Activated naive CD8-positive, alpha-beta T cell treated with anti-CD3 and anti-CD28 coated beads, Interleukin-2, amount 50 U/mL, for 24 hours (primary cell): ENCODE measurements around the gene ZNF429.

Source experiments
- ATAC-seq: fragments of 150-1000 bp; cut with Tn5 transposase; one replicate; pipeline ENCODE4 v1.10.0; 2021
- DNase-seq: peaks from one replicate; pipeline ENCODE4 v3.0.0; 2021
- H3K27ac Mint-ChIP-seq: one replicate; pipeline ENCODE4 v1.8.0; 2021; ENCODE audit warnings: mild to moderate bottlenecking, mixed read lengths
- H3K27me3 Mint-ChIP-seq: one replicate; pipeline ENCODE4 v1.8.0; 2021; ENCODE audit warnings: mixed read lengths
- H3K36me3 Mint-ChIP-seq: one replicate; pipeline ENCODE4 v1.8.0; 2021; ENCODE audit warnings: low read depth, mixed read lengths
- H3K4me1 Mint-ChIP-seq: one replicate; pipeline ENCODE4 v1.8.0; 2021; ENCODE audit warnings: mixed read lengths
- H3K4me3 Mint-ChIP-seq: one replicate; pipeline ENCODE4 v1.8.0; 2021; ENCODE audit warnings: mild to moderate bottlenecking, moderate library complexity, mixed read lengths
- H3K9me3 Mint-ChIP-seq: one replicate; pipeline ENCODE4 v1.8.0; 2021; ENCODE audit warnings: mixed read lengths

Gene ZNF429

DNA sequence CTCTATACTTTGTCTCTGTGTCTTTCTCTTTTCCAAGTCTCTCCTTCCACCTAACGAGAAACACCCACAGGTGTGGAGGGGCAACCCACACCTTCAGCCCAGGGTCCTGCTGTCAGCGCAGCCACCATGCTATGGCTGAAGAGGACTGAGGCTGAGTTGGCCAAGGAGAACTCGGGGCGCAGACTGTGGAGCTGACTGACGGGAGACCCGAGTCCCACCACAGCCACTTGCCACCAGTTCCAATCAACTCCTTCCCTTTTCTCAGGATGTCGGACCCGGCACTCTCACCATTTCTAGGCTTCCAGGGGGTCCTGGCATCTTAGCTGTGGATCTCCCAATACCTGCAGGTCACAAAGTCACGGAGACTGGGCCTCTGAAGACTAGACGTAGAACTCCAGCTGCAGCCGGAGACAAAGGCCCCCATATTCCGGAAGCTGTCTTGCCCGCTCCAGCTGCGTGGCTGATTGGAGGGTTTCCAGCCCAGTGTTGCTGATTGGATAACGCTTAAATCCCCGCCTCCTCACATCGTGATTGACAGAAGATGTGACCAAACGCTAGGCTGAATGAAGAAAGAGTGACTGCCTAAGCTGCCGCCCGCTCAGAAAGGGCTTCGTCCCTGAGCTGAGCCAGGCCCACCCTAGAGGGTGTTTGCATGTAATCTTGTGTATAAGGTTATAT lies 63.6 kb downstream of the ZNF429 start:
- Mint-ChIP-seq H3K9me3 (peaks cover 45% of the 10 kb centered on the region), H3K4me3 (peak overlapping the region; percentile 90), H3K4me1 (peaks cover 12% of the 10 kb centered on the region), H3K27me3 (no peaks in the 10 kb centered on the region), H3K36me3 (peaks cover 14% of the 10 kb centered on the region), H3K27ac (peak overlapping the region; percentile 88)
- peak; percentile 59 for DNase-seq
- ATAC-seq = peak; percentile 96

DNA sequence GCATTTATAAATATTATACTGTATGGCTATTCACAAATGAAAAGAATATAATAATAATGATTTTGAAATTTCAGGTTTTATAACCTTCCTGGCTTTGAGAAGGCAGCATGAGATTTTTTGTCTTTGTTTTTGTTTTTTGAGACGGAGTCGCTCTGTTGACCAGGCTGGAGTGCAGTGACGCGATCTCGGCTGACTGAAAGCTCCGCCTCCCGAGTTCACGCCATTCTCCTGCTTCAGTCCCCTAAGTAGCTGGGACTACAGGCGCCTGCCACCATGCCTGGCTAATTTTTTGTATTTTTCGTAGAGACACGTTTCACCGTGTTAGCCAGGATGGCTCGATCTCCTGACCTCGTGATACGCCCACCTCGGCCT lies 64.1 kb downstream of the ZNF429 start:
- DNase-seq = peak; percentile 16
- Mint-ChIP-seq H3K4me3 (peak overlapping the region; percentile 90), H3K27me3 (no peaks in the 10 kb centered on the region), H3K27ac (peak overlapping the region; percentile 88), H3K9me3 (peaks cover 49% of the 10 kb centered on the region), H3K4me1 (peaks cover 12% of the 10 kb centered on the region), H3K36me3 (peaks cover 12% of the 10 kb centered on the region)
- peak; percentile 31 for ATAC-seq

DNA sequence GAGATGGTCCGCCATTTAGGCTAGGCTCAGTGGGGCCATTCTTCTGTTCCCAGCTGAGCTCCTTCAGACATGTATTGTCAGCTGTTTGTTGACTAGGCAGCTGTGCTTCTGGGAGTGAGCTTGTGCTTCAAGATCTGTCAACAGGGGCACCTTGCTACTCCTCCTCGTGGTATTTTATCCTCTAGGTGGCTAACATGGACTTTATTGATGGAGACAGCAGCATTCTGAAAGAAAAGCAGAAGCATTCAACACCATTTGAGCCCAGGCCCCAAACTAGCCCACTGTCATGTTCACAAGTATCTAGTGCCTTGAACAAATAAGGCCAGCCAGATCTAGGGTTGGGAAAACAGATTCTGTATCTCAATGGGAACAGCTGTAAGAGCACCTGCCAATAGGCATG lies 65.9 kb downstream of the ZNF429 start:
- no peak overlapping the region for H3K27ac Mint-ChIP-seq
- H3K9me3 Mint-ChIP-seq = peaks cover 61% of the 10 kb centered on the region
- H3K4me1 Mint-ChIP-seq = peaks cover 8% of the 10 kb centered on the region
- no peaks in the 10 kb centered on the region for H3K27me3 Mint-ChIP-seq
- ATAC-seq (no peak), DNase-seq (no peak)
- peaks cover 13% of the 10 kb centered on the region for H3K36me3 Mint-ChIP-seq
- H3K4me3 Mint-ChIP-seq = no peak overlapping the region

DNA sequence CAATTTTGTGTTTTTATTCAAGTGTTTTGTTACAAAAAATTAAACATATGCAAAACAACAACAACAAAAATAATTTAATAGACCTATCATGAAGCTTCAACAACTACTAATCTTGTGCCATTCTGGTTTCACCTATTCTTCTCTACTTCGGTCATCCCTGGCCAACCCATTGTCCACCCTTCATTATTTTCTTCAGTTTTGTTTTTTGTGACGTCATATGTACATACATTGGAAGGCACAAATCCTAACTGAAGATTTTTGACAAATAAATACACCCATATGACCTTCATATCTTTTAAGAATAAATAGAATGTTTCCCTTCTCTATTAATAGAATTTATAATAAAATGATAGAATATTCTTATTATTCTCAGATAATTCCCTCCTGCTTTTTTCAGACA lies 69.2 kb downstream of the ZNF429 start:
- H3K9me3 Mint-ChIP-seq = peaks cover 59% of the 10 kb centered on the region
- H3K36me3 Mint-ChIP-seq = peaks cover 13% of the 10 kb centered on the region
- H3K4me3 Mint-ChIP-seq = no peak overlapping the region

DNA sequence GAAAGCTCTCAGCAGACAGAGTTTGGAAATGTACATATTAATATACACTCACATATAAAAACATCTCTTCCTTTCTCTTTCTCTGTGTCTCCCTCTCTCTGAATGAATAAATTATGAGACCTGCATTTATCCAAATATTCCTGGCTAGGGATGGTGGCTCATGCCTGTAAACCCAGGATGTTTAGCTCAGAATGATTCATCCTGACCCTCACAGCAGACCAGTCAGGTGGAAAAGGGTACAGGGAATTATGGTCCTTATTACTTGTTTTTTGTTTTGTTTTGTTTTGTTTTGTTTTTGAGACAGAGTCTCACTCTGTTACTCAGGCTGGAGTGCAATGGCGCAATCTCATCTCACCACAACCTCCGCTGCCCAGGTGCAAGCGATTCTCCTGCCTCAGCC lies 71.1 kb downstream of the ZNF429 start:
- H3K4me3 Mint-ChIP-seq = no peak overlapping the region
- DNase-seq (no peak), ATAC-seq (no peak)
- no peak overlapping the region for H3K27ac Mint-ChIP-seq
- peaks cover 59% of the 10 kb centered on the region for H3K9me3 Mint-ChIP-seq
- H3K27me3 Mint-ChIP-seq = no peaks in the 10 kb centered on the region
- peaks cover 9% of the 10 kb centered on the region for H3K4me1 Mint-ChIP-seq
- H3K36me3 Mint-ChIP-seq = peaks cover 11% of the 10 kb centered on the region

More for the DNA sequence above, 69.2 kb downstream of the ZNF429 start:
- DNase-seq = no peak
- Mint-ChIP-seq H3K4me1 (peaks cover 3% of the 10 kb centered on the region), H3K27ac (no peak overlapping the region), H3K27me3 (no peaks in the 10 kb centered on the region)
- ATAC-seq = no peak

DNA sequence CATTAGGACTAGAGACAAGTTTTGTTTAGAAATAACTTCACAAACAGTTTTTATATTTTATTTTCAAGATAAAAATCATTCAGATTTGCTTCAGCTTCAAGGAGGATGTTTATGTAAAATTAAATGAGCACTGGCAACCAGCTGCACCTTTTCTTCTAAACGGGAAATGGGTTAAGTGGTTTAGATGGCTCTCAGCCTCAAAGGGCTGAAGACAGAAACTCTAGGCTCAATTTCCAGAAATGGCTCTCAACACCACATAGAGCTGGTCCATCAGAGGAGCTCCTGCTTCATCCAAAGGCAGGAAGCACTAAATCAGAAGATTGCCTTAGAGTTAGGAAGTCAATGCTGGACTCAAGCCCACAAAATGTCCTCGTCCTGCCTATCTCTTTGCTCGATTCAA lies 74.7 kb downstream of the ZNF429 start:
- ATAC-seq = no peak
- H3K27ac Mint-ChIP-seq = no peak overlapping the region
- no peak overlapping the region for H3K4me3 Mint-ChIP-seq
- H3K9me3 Mint-ChIP-seq = peaks cover 45% of the 10 kb centered on the region
- H3K27me3 Mint-ChIP-seq = peaks cover 2% of the 10 kb centered on the region
- peaks cover 13% of the 10 kb centered on the region for H3K4me1 Mint-ChIP-seq
- no peak for DNase-seq
- peaks cover 17% of the 10 kb centered on the region for H3K36me3 Mint-ChIP-seq

DNA sequence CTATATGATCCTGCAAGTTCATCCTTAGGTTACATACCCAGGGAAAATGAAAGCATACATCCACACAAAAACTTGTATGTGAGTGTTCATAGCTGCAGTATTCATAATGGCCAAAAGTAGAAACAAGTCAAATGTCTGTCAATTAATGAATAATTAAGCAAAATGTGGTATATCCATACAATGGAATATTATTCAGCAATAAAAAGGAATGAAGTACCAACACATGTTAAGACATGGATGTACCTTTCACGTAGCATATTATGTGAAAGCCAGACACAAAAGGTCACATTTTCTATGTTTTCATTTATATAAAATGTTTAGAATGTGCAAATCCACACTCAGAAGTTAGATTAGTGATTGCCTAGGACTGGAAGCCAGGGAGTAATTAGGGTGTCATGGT lies 75.4 kb downstream of the ZNF429 start:
- H3K27ac Mint-ChIP-seq = no peak overlapping the region
- no peak for ATAC-seq

DNA sequence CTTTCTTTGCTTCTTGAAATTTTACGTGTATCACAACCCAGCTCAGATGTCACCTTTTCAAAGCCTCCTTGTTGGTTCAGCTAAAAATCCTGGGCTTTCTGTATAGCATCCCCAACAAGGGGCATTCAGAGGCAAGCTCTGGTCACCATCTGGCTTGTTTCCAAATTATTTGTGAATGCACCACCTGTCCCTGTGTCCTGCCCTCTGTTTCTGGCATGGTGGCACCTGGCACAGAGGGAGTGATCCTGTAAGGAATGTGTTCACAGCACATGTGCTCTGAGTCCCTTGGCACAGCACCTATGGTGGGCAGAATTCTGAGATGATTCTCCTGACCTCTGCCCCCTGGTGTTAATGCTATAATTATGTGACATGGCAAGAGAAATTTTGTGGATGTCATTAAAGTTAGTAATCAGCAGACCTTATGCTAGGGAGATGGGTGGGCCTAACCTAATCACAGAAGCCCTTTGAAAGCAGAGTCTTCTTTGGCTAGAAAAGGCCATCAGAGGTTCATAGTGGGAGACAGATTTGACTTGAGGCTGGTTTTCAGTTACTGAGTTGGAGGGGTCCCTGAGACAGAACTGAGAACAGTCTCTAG lies 76.3 kb downstream of the ZNF429 start:
- Mint-ChIP-seq H3K4me1 (peaks cover 13% of the 10 kb centered on the region), H3K27ac (no peak overlapping the region), H3K36me3 (peaks cover 14% of the 10 kb centered on the region), H3K27me3 (peaks cover 5% of the 10 kb centered on the region), H3K4me3 (no peak overlapping the region), H3K9me3 (peaks cover 33% of the 10 kb centered on the region)
- DNase-seq = no peak
- ATAC-seq = no peak

More for the DNA sequence above, 75.4 kb downstream of the ZNF429 start:
- peaks cover 5% of the 10 kb centered on the region for H3K27me3 Mint-ChIP-seq
- peaks cover 13% of the 10 kb centered on the region for H3K4me1 Mint-ChIP-seq
- H3K9me3 Mint-ChIP-seq = peaks cover 41% of the 10 kb centered on the region
- DNase-seq = no peak
- H3K4me3 Mint-ChIP-seq = no peak overlapping the region
- peaks cover 17% of the 10 kb centered on the region for H3K36me3 Mint-ChIP-seq

DNA sequence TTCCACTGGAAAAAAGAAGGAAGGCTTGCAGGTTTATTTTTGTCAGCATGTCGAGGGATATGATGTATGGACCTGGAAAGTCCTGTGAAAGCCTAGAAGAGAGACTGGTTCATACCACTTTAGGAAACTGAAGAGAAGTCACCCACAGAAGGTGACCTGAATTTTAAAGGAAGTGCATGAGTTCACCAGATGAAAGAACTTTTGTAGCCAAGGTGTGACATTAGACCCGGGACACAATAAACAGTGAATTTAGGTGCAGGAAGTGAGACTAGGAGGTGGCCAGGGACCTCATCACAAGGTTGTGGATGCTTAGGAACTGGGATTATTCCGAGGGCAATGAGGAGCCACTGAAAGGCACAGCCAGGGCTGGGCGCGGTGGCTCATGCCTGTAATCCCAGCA lies 79.1 kb downstream of the ZNF429 start:
- H3K36me3 Mint-ChIP-seq = peaks cover 8% of the 10 kb centered on the region
- H3K27ac Mint-ChIP-seq = no peak overlapping the region
- ATAC-seq = no peak
- H3K9me3 Mint-ChIP-seq = peaks cover 26% of the 10 kb centered on the region
- peaks cover 13% of the 10 kb centered on the region for H3K4me1 Mint-ChIP-seq
- H3K27me3 Mint-ChIP-seq = peaks cover 10% of the 10 kb centered on the region
- no peak overlapping the region for H3K4me3 Mint-ChIP-seq
- no peak for DNase-seq

DNA sequence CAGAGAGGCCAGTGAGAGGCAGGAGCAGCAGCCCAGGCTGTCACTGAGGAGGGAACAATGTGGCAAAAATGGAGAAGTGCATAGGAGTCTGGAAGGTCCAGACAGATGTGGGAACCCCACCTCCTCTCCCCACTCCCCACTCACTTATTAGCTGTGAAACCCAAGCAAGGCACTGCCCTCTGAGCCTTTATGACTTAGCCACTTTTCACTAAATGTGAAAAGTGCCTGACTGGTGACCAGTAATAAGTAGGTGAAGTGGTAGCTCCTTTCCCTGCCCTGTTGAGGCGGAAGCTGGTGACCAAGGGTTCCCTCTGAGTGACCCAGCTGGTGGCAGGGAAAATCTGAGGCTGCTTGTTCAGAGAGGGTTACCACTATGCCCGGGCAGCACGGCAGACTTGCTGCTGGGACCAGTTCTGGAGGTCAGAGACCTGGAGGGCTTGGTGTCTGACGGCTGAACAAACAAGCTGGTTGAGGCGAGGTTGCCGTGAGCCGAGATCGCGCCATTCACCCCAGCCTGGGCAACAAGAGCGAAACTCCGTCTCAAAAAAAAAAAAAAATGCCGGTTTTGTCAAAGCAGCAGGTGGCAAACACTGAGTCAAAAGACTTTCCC lies 80.0 kb downstream of the ZNF429 start:
- no peak for DNase-seq
- H3K27me3 Mint-ChIP-seq = peaks cover 10% of the 10 kb centered on the region
- no peak for ATAC-seq
- no peak overlapping the region for H3K4me3 Mint-ChIP-seq
- H3K9me3 Mint-ChIP-seq = peaks cover 25% of the 10 kb centered on the region
- H3K4me1 Mint-ChIP-seq = peaks cover 12% of the 10 kb centered on the region
- no peak overlapping the region for H3K27ac Mint-ChIP-seq
- H3K36me3 Mint-ChIP-seq = peaks cover 8% of the 10 kb centered on the region

DNA sequence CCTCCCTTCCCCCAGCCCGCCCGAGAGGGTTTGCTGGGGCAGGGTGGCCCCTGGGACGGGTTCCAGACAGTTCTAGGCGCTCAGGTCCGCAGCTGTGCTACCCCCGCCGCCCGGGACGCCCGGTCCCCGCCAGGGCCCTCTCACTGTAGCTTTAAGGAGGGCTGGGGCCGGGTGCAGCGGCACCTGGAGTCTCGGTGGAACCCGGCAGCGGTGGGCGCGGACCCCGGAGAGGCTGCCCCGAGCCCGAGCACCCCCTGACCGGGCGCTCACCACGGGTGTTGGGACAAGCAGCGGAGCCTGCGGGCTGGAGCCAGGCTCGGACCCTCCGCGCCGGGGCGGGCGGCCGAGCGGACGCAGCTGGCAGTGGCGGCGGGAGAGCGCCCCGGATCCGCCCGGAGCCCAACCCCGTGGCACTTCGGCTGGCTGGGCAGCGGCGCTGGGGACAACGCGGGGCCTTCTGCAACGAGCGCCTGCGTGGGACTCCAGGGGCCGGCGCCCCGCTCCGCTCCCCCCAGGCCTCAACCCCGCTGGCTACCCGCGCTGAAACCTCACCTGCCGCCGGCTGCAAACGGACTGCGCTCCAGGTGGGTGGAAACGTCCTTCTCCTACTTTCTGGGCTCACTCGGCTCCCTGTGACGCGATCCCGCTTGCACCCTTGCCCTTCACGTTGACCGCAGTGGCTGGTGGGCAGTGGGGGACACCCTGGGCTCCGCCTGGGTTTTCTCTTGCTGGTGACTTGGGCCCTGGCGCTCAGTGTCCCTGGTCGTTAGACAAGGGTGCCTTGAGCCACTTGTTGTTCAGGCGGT lies 81.1 kb downstream of the ZNF429 start:
- ATAC-seq (no peak), DNase-seq (peak; percentile 10)
- Mint-ChIP-seq H3K36me3 (peaks cover 8% of the 10 kb centered on the region), H3K4me3 (peak overlapping the region; percentile 63), H3K9me3 (peaks cover 18% of the 10 kb centered on the region), H3K27ac (no peak overlapping the region), H3K27me3 (peaks cover 10% of the 10 kb centered on the region), H3K4me1 (peaks cover 6% of the 10 kb centered on the region)

DNA sequence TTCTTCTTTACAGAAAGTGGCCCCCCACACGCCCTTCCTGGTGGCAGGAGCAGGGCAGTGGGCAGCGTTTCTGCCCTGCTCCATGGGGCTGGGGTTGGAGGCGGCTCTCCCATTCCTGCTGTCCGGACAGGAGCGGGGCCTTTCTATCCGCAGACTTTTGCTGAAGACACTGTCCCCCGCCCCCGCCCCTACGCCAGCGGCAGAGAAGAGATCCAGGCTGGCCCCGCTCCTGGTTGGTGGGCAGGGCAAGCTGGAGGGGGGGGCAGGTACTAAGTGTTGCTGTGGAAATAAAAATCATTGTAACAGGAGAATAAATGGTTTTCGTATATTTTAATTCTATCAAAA lies 81.7 kb downstream of the ZNF429 start:
- H3K9me3 Mint-ChIP-seq = peaks cover 12% of the 10 kb centered on the region
- no peak for DNase-seq
- peaks cover 8% of the 10 kb centered on the region for H3K36me3 Mint-ChIP-seq
- H3K27me3 Mint-ChIP-seq = peaks cover 10% of the 10 kb centered on the region
- peaks cover 5% of the 10 kb centered on the region for H3K4me1 Mint-ChIP-seq
- peak overlapping the region; percentile 63 for H3K4me3 Mint-ChIP-seq
- no peak for ATAC-seq
- no peak overlapping the region for H3K27ac Mint-ChIP-seq

DNA sequence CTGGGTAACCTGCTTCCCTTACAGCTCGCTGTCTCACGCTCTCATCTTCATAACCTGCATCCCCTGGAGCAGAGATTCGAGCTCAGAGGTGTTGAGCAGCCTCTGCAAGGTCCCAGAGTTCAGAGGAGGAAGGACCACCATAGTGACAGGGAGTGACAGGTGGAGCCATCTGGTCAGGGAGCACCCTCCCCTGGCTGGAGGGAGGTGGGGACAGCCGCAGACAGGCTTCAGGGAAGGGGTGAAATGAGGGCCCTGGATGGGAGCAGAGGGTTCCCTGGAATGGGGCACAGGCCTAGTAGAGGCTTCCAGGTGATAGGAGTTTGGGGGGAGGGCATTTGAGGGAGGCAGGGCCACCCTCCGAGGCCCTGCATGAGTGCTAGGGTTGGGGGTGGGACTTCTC lies 82.1 kb downstream of the ZNF429 start:
- ATAC-seq = no peak
- Mint-ChIP-seq H3K4me1 (peaks cover 5% of the 10 kb centered on the region), H3K9me3 (peaks cover 12% of the 10 kb centered on the region), H3K27me3 (peaks cover 10% of the 10 kb centered on the region), H3K36me3 (peaks cover 8% of the 10 kb centered on the region), H3K27ac (no peak overlapping the region), H3K4me3 (no peak overlapping the region)
- no peak for DNase-seq

DNA sequence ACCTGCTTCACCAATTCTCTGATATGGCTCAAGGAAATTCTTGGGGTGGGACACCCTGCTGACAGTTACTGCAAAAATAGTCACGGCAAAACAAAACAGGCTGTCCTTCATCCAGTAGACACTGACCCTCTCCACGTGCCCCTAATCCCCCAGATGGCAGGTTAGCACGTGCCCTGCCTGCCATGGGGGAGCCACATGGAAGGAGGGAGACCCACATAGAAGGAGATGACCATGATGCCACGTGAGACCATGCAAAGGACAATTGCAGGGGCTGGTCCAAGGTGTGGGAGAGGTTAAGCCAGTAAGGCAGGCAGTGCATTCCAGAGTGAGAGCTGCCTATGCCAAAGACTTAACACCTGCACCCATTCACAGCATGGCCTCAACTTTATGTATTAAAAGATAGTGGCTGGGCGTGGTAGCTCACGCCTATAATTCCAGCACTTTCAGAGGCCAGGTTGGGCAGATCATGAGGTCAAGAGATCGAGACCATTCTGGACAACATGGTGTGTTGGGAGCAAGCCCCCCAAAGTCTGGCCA lies 82.7 kb downstream of the ZNF429 start:
- peaks cover 10% of the 10 kb centered on the region for H3K27me3 Mint-ChIP-seq
- H3K27ac Mint-ChIP-seq = no peak overlapping the region
- no peak overlapping the region for H3K4me3 Mint-ChIP-seq
- H3K9me3 Mint-ChIP-seq = peaks cover 12% of the 10 kb centered on the region
- ATAC-seq (no peak), DNase-seq (no peak)
- H3K4me1 Mint-ChIP-seq = peaks cover 5% of the 10 kb centered on the region
- H3K36me3 Mint-ChIP-seq = peaks cover 8% of the 10 kb centered on the region
